Measurements from ENCODE around the gene PSMB9. TPM values are rescaled to one million over a fixed set of nuclear protein-coding genes. Genes with fewer than 3 reads are reported as not detected.

PSMB9 gene
- total RNA-seq, 4 donors from 2014 or later = 9.1 to 31.0 (median 18.3) TPM

- no peak for DNase-seq
- WGBS, 2 donors = 76 to 83% methylated on average over 5 of the region's 5 CpGs
- TF ChIP-seq CTCF (IDR thresholded peaks at IDR 0.05) (no peak), POLR2A (IDR thresholded peaks at IDR 0.05) (no peak)
- intact Hi-C loops (cut with DNase I) = loop anchor here (5.0 kb wide), 1 partner anchor 100 kb away; no protein-coding TSS in a partner anchor
- Histone ChIP-seq H3K27me3 (no peaks in the 10 kb centered on the region), H3K9me3 (no peaks in the 10 kb centered on the region), H3K4me3 (replicated peaks in 1 of 3) (no peak overlapping the region), H3K36me3 (no peaks in the 10 kb centered on the region), H3K4me1 (peaks cover 0 to 9% of the 10 kb centered on the region in 2 donors), H3K27ac (no peak overlapping the region)
These were observed 33.6 kb downstream of the PSMB9 start for GRCh38 chr6:32887616-32888015.

GRCh38 chr6:32888576-32888975 is 34.6 kb downstream of the PSMB9 start:
- Histone ChIP-seq H3K4me1 (peaks cover 4 to 13% of the 10 kb centered on the region in 2 donors), H3K27ac (no peak overlapping the region), H3K36me3 (no peaks in the 10 kb centered on the region), H3K9me3 (no peaks in the 10 kb centered on the region), H3K4me3 (replicated peaks in 1 of 3) (no peak overlapping the region), H3K27me3 (no peaks in the 10 kb centered on the region)
- no peak for DNase-seq
- intact Hi-C loops (cut with DNase I) = loop anchor here (5.0 kb wide), 1 partner anchor 99 kb away; no protein-coding TSS in a partner anchor
- no peak for TF ChIP-seq POLR2A (IDR thresholded peaks at IDR 0.05)
- no peak for TF ChIP-seq CTCF (IDR thresholded peaks at IDR 0.05)
- WGBS, 2 donors = 83 to 87% methylated on average over 2 of the region's 2 CpGs

GRCh38 chr6:32889533-32889932 is 35.5 kb downstream of the PSMB9 start:
- H3K9me3 ChIP-seq = no peaks in the 10 kb centered on the region
- intact Hi-C loops (cut with DNase I) = loop anchor here (5.0 kb wide), 1 partner anchor 98 kb away; no protein-coding TSS in a partner anchor
- no peaks in the 10 kb centered on the region for H3K36me3 ChIP-seq
- no peak for TF ChIP-seq CTCF (IDR thresholded peaks at IDR 0.05)
- TF ChIP-seq POLR2A (IDR thresholded peaks at IDR 0.05) = no peak
- H3K4me1 ChIP-seq = peaks cover 7 to 13% of the 10 kb centered on the region in 2 donors
- H3K27ac ChIP-seq = no peak overlapping the region
- no peak overlapping the region for H3K4me3 ChIP-seq (replicated peaks in 1 of 3)
- no peak for DNase-seq
- 39 to 47% methylated on average over 1 of the region's 1 CpG for WGBS, 2 donors
- H3K27me3 ChIP-seq = no peaks in the 10 kb centered on the region

- no peak overlapping the region for H3K27ac ChIP-seq
- DNase-seq = no peak
- peaks cover 15 to 22% of the 10 kb centered on the region in 2 donors for H3K4me1 ChIP-seq
- no peak overlapping the region for H3K4me3 ChIP-seq (replicated peaks in 1 of 3)
- TF ChIP-seq POLR2A (IDR thresholded peaks at IDR 0.05) = no peak
- intact Hi-C loops (cut with DNase I) = no loop called here
- 59 to 62% methylated on average over 1 of the region's 1 CpG for WGBS, 2 donors
- no peaks in the 10 kb centered on the region for H3K27me3 ChIP-seq
- H3K36me3 ChIP-seq = no peaks in the 10 kb centered on the region
- no peaks in the 10 kb centered on the region for H3K9me3 ChIP-seq
These were observed 36.8 kb downstream of the PSMB9 start for GRCh38 chr6:32890831-32891230.

GRCh38 chr6:32894085-32895005 is 40.4 kb downstream of the PSMB9 start:
- Histone ChIP-seq H3K9me3 (no peaks in the 10 kb centered on the region), H3K4me3 (replicated peaks in 1 of 3) (peak overlapping the region; percentile 28 to 72 (median 52)), H3K4me1 (peaks cover 14 to 17% of the 10 kb centered on the region in 2 donors), H3K36me3 (no peaks in the 10 kb centered on the region), H3K27ac (peak overlapping the region; percentile 90 to 96 (median 91)), H3K27me3 (no peaks in the 10 kb centered on the region)
- peak; percentile 93 to 95 for DNase-seq
- intact Hi-C loops (cut with DNase I) = loop anchor here (5.0 kb wide), 1 partner anchor 38 kb away; no protein-coding TSS in a partner anchor
- 0 to 1% methylated on average over 18 to 24 of the region's 61 CpGs for WGBS, 2 donors
- TF ChIP-seq CTCF (IDR thresholded peaks at IDR 0.05) = peak in 1 of 6 experiments; percentile 11
- TF ChIP-seq POLR2A (IDR thresholded peaks at IDR 0.05) = peak; percentile 47 to 91
